ENCODE measurements around the gene UBE2R2.
"Not testable (repeated sequence)": the region's sequence is repeated elsewhere in the genome, so short reads cannot be mapped to it uniquely, and the experiment has no call there.

The UBE2R2 gene

DNA sequence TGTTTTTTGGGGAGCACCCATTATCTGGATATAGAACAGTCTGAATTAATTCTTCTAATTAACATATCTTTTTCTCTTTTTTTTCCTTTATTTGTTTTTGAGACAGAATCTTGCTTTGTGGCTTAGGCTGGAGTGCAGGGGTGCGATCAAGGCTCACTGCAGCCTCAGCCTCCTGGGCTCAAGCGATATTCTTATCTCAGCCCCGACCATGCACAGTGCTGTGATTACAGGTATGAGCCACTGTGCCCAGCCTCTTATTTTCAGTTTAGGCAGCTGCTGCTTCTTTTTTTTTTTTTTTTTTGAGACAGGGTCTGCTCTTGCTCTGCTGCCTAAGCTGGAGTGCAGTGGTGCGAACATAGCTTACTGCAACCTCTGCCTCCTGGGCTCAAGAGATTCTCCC is 20.2 kb downstream of the UBE2R2 start:
- Histone ChIP-seq H3K36me3 (ENCODE audit: control insufficient read depth, insufficient read depth, low read length) (no peaks in the 10 kb centered on the region), H3K4me1 (ENCODE audit: control insufficient read depth, insufficient read depth, low read length) (no peaks in the 10 kb centered on the region), H3K9me3 (ENCODE audit: control insufficient read depth, low read length) (no peaks in the 10 kb centered on the region), H3K27ac (ENCODE audit: insufficient read depth, low read depth, low read length, poor library complexity, severe bottlenecking) (no peak overlapping the region), H3K27me3 (ENCODE audit: control insufficient read depth, insufficient read depth, low read length, poor library complexity, severe bottlenecking) (no peaks in the 10 kb centered on the region), H3K4me3 (ENCODE audit: insufficient read depth, low read depth, low read length) (no peak overlapping the region)
- 92 to 93% methylated on average over 4 of the region's 4 CpGs for WGBS, 2 experiments

DNA sequence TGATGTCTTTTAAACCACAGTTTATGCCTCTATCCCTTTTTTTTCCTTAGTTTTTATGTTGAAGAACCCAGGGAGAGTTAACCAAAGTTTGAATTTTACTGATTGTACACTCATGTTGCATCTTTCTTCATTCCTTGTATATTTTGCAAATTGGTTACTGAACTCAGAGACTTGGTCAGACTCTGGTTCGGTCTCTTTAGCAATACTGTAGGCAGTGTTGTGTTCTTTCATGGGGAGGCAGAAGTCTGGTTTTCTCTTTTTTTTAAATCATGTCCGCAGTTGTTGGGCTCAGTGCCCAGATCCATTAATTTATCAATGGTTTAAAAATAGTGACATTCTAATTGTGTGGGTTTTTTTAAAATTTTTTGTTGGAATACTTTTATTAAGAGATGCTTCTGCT is 23.4 kb downstream of the UBE2R2 start:
- 95 to 97% methylated on average over 2 of the region's 2 CpGs for WGBS, 2 experiments
- H3K27ac ChIP-seq (ENCODE audit: insufficient read depth, low read depth, low read length, poor library complexity, severe bottlenecking): no peak overlapping the region
- H3K4me3 ChIP-seq (ENCODE audit: insufficient read depth, low read depth, low read length): no peak overlapping the region
- H3K36me3 ChIP-seq (ENCODE audit: control insufficient read depth, insufficient read depth, low read length): no peaks in the 10 kb centered on the region
- no peaks in the 10 kb centered on the region for H3K27me3 ChIP-seq (ENCODE audit: control insufficient read depth, insufficient read depth, low read length, poor library complexity, severe bottlenecking)
- no peaks in the 10 kb centered on the region for H3K9me3 ChIP-seq (ENCODE audit: control insufficient read depth, low read length)
- no peaks in the 10 kb centered on the region for H3K4me1 ChIP-seq (ENCODE audit: control insufficient read depth, insufficient read depth, low read length)

DNA sequence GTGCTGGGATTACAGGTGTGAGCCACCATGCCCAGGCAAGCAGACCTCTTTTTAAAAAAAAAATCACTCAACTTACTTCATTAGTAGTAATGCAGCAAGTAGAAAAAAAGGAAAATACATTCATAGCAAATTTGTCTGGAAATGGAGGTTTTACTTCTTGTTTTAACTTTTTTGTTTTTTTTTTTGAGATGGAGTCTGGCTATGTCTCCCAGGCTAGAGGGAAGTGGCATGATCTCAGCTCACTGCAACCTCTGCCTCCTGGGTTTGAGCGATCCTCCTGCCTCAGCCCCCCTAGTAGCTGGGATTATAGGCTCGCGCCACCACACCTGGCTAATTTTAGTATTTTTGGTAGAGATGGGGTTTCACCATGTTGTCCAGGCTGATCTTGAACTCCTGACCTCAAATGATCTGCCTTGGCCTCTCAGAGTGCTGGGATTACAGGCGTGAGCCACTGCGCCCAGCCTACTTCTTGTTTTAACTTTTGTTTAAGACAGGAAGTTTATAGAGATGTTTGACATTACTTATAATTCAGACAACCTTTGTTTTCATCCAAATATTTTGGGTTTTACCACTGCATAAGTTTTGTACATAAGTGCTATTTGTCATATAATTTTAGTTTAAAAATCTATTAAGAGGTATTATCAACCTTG is 26.5 kb downstream of the UBE2R2 start:
- Histone ChIP-seq H3K27ac (ENCODE audit: insufficient read depth, low read depth, low read length, poor library complexity, severe bottlenecking) (no peak overlapping the region), H3K27me3 (ENCODE audit: control insufficient read depth, insufficient read depth, low read length, poor library complexity, severe bottlenecking) (no peaks in the 10 kb centered on the region), H3K36me3 (ENCODE audit: control insufficient read depth, insufficient read depth, low read length) (no peaks in the 10 kb centered on the region), H3K4me3 (ENCODE audit: insufficient read depth, low read depth, low read length) (no peak overlapping the region), H3K4me1 (ENCODE audit: control insufficient read depth, insufficient read depth, low read length) (no peaks in the 10 kb centered on the region), H3K9me3 (ENCODE audit: control insufficient read depth, low read length) (no peaks in the 10 kb centered on the region)
- WGBS, 2 experiments: 83 to 95% methylated on average over 5 of the region's 5 CpGs

DNA sequence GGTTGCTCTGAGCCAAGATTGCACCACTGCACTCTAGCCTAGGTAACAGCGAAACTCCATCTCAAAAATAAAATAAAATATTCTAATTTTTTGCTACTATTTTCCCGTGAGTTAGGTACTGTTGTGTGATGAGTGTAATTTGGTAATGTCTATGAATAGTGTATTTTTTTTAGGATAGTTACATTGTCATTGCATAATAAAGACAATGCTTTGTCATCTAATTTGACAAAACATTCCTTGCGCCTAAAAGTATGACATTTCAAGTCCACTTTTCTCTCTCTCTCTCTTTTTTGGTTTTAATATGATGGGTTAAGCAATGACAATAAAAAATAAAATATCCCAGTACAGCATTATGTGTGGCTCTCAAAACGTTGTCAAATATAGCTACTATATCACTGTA is 29.3 kb downstream of the UBE2R2 start:
- Histone ChIP-seq H3K36me3 (ENCODE audit: control insufficient read depth, insufficient read depth, low read length) (no peaks in the 10 kb centered on the region), H3K9me3 (ENCODE audit: control insufficient read depth, low read length) (no peaks in the 10 kb centered on the region), H3K4me1 (ENCODE audit: control insufficient read depth, insufficient read depth, low read length) (no peaks in the 10 kb centered on the region), H3K4me3 (ENCODE audit: insufficient read depth, low read depth, low read length) (no peak overlapping the region), H3K27ac (ENCODE audit: insufficient read depth, low read depth, low read length, poor library complexity, severe bottlenecking) (no peak overlapping the region), H3K27me3 (ENCODE audit: control insufficient read depth, insufficient read depth, low read length, poor library complexity, severe bottlenecking) (no peaks in the 10 kb centered on the region)
- 96% methylated on average over 3 of the region's 4 CpGs; no CpG with 5 or more reads in 1 of the 2 experiments for WGBS, 2 experiments

DNA sequence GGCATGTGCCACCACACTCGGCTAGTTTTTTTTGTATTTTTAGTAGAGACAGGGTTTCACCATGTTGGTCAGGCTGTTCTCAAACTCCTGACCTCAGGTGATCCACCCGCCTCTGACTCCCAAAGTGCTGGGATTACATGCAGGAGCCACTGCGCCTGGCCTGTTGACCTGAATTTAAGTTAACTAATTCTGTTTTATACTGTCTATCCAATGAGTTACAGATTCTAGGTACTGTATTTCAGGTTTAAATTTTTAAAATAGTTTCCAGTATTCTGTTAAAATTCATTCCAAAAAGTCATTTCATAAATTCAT is 30.9 kb downstream of the UBE2R2 start:
- 92 to 94% methylated on average over 3 of the region's 3 CpGs for WGBS, 2 experiments
- not testable (repeated sequence) for H3K36me3 ChIP-seq (ENCODE audit: control insufficient read depth, insufficient read depth, low read length); H3K4me3 ChIP-seq (ENCODE audit: insufficient read depth, low read depth, low read length); H3K9me3 ChIP-seq (ENCODE audit: control insufficient read depth, low read length); H3K27ac ChIP-seq (ENCODE audit: insufficient read depth, low read depth, low read length, poor library complexity, severe bottlenecking); H3K27me3 ChIP-seq (ENCODE audit: control insufficient read depth, insufficient read depth, low read length, poor library complexity, severe bottlenecking); H3K4me1 ChIP-seq (ENCODE audit: control insufficient read depth, insufficient read depth, low read length)

DNA sequence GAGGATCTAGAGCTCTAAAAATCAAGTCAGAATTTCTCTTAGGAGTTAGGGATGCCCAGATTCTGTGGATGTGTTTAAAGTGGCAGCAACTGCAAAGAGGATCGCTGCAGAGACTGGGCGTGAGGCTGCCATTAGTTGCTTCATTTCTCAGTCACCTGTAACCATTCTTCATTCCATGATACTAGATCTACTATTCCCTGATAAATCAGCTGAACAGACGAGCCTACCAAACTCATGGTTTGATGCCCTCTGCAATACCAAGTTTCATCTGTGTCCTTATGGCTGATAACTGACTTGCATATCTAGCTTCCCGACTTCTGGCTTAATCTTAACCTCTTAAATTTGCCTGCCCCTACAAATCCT is 33.3 kb downstream of the UBE2R2 start:
- Histone ChIP-seq H3K9me3 (ENCODE audit: control insufficient read depth, low read length) (no peaks in the 10 kb centered on the region), H3K27me3 (ENCODE audit: control insufficient read depth, insufficient read depth, low read length, poor library complexity, severe bottlenecking) (no peaks in the 10 kb centered on the region), H3K36me3 (ENCODE audit: control insufficient read depth, insufficient read depth, low read length) (no peaks in the 10 kb centered on the region), H3K4me3 (ENCODE audit: insufficient read depth, low read depth, low read length) (no peak overlapping the region), H3K4me1 (ENCODE audit: control insufficient read depth, insufficient read depth, low read length) (no peaks in the 10 kb centered on the region), H3K27ac (ENCODE audit: insufficient read depth, low read depth, low read length, poor library complexity, severe bottlenecking) (no peak overlapping the region)
- 88 to 90% methylated on average over 4 of the region's 4 CpGs for WGBS, 2 experiments

DNA sequence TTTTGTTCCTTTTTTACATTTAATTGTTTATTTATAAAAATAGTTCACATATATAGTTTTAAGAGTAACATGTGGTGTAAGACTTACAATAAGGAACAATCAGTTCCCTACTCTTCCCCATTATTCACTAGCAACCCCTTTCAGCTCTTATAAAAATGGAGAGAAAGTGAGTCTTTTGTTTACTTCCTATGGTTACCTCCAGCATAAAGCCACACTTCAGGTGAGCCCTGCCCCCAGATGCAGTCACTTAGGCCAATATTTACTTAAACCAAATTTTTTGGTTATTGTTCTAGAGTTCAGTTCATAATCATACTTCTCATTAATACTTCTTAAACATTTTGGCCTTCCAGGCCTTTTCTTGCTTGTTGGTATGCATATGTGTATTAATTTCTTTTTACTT is 33.7 kb downstream of the UBE2R2 start:
- Histone ChIP-seq H3K4me3 (ENCODE audit: insufficient read depth, low read depth, low read length) (no peak overlapping the region), H3K4me1 (ENCODE audit: control insufficient read depth, insufficient read depth, low read length) (no peaks in the 10 kb centered on the region), H3K27me3 (ENCODE audit: control insufficient read depth, insufficient read depth, low read length, poor library complexity, severe bottlenecking) (no peaks in the 10 kb centered on the region), H3K27ac (ENCODE audit: insufficient read depth, low read depth, low read length, poor library complexity, severe bottlenecking) (no peak overlapping the region), H3K36me3 (ENCODE audit: control insufficient read depth, insufficient read depth, low read length) (no peaks in the 10 kb centered on the region), H3K9me3 (ENCODE audit: control insufficient read depth, low read length) (no peaks in the 10 kb centered on the region)

DNA sequence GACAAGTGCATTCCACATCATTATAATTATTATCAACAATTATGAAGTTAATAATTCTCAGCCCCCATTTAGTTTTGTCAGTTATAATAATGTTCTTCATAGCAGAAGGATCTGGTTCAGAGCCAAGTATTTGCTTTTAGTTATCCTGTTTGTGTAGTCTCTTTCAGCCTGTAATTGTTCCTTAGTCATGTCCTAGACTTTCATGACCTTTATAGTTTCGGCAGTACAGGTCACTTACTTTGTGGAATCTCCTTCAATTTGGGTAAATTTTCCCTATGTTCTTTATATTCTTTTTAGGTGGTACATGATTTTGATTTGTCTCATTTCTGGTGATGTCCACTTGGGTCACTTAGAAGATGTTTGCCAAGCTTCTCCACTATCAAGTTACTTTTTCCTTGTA is 34.3 kb downstream of the UBE2R2 start:
- no peaks in the 10 kb centered on the region for H3K9me3 ChIP-seq (ENCODE audit: control insufficient read depth, low read length)
- H3K4me1 ChIP-seq (ENCODE audit: control insufficient read depth, insufficient read depth, low read length): no peaks in the 10 kb centered on the region
- no peaks in the 10 kb centered on the region for H3K36me3 ChIP-seq (ENCODE audit: control insufficient read depth, insufficient read depth, low read length)
- WGBS, 2 experiments: 91 to 92% methylated on average over 1 of the region's 1 CpG
- H3K27ac ChIP-seq (ENCODE audit: insufficient read depth, low read depth, low read length, poor library complexity, severe bottlenecking): no peak overlapping the region
- H3K4me3 ChIP-seq (ENCODE audit: insufficient read depth, low read depth, low read length): no peak overlapping the region
- H3K27me3 ChIP-seq (ENCODE audit: control insufficient read depth, insufficient read depth, low read length, poor library complexity, severe bottlenecking): no peaks in the 10 kb centered on the region

DNA sequence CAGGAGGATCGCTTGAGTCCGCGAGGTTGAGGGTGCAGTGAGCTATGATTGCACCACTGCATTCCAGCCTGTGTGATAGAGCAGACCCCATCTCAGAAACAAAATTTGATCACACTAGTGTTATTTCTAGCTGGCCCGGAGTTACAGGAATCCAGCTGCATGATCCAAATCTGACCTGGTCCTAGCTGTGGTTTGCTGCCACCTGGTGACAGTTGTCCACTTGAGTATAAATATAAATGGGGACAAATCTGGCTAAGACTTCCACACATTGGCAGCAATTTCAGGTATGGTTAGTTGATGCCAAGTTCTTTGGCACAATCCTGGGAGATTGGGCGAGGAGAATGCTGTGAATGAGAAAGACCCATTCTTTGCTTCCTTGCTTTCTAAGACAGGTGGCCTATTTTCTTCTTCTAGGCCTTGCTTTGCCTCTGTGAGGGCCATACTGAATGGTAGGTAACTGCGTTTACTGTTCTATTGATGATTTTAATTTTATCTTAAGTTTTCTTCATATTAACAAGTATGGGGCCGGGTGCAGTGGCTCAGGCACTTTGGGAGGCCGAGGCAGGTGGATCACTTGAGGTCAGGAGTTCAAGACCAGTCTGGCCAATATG is 35.4 kb downstream of the UBE2R2 start:
- H3K9me3 ChIP-seq (ENCODE audit: control insufficient read depth, low read length): no peaks in the 10 kb centered on the region
- no peaks in the 10 kb centered on the region for H3K27me3 ChIP-seq (ENCODE audit: control insufficient read depth, insufficient read depth, low read length, poor library complexity, severe bottlenecking)
- WGBS, 2 experiments: 92 to 94% methylated on average over 7 to 8 of the region's 8 CpGs
- H3K36me3 ChIP-seq (ENCODE audit: control insufficient read depth, insufficient read depth, low read length): no peaks in the 10 kb centered on the region
- H3K27ac ChIP-seq (ENCODE audit: insufficient read depth, low read depth, low read length, poor library complexity, severe bottlenecking): no peak overlapping the region
- H3K4me3 ChIP-seq (ENCODE audit: insufficient read depth, low read depth, low read length): no peak overlapping the region
- H3K4me1 ChIP-seq (ENCODE audit: control insufficient read depth, insufficient read depth, low read length): no peaks in the 10 kb centered on the region

DNA sequence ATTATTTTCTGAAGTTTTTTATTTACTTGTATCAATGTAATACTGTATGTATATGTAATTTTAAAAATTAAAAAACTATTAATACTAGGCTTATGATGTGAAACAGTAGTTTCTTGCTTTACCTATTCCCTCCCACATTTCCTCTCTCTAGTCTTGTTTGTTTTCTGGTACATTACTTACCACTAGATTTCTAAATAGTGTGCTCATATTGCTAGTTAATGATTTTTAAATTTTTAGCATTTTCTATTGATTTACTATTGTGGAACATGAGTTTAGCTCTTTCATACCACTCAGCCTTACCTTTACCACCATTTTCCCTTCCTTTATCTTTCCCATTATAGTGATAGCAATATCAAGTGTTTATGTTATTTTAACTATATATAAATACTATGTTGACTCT is 39.3 kb downstream of the UBE2R2 start:
- Histone ChIP-seq H3K4me1 (ENCODE audit: control insufficient read depth, insufficient read depth, low read length) (no peaks in the 10 kb centered on the region), H3K27me3 (ENCODE audit: control insufficient read depth, insufficient read depth, low read length, poor library complexity, severe bottlenecking) (no peaks in the 10 kb centered on the region), H3K4me3 (ENCODE audit: insufficient read depth, low read depth, low read length) (no peak overlapping the region), H3K9me3 (ENCODE audit: control insufficient read depth, low read length) (no peaks in the 10 kb centered on the region), H3K27ac (ENCODE audit: insufficient read depth, low read depth, low read length, poor library complexity, severe bottlenecking) (no peak overlapping the region), H3K36me3 (ENCODE audit: control insufficient read depth, insufficient read depth, low read length) (no peaks in the 10 kb centered on the region)

DNA sequence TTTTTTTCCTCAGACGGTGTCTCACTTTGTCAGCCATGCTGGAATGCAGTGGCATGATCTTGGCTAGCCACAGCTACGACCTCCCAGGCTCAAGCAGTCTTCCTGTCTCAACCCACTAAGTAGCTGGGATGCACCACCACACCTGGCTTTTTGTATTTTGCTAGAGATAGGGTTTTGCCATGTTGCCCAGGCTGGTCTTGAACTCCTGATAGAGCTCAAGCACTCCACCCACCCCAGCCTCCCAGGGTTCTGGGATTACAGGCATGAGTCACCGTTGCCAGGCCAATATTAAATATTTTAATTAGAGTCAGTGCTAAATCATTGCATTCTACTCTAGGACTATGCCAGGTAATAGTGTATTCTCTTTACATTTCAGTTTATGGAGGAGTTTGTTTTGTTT is 41.5 kb downstream of the UBE2R2 start:
- H3K36me3 ChIP-seq (ENCODE audit: control insufficient read depth, insufficient read depth, low read length): no peaks in the 10 kb centered on the region
- no peaks in the 10 kb centered on the region for H3K9me3 ChIP-seq (ENCODE audit: control insufficient read depth, low read length)
- no peak overlapping the region for H3K27ac ChIP-seq (ENCODE audit: insufficient read depth, low read depth, low read length, poor library complexity, severe bottlenecking)
- WGBS, 2 experiments: 98% methylated on average over 2 to 3 of the region's 3 CpGs
- no peaks in the 10 kb centered on the region for H3K27me3 ChIP-seq (ENCODE audit: control insufficient read depth, insufficient read depth, low read length, poor library complexity, severe bottlenecking)
- H3K4me1 ChIP-seq (ENCODE audit: control insufficient read depth, insufficient read depth, low read length): no peaks in the 10 kb centered on the region
- no peak overlapping the region for H3K4me3 ChIP-seq (ENCODE audit: insufficient read depth, low read depth, low read length)

Data from ectodermal cell (in vitro differentiated cells).